HG03025 (cell line): ENCODE results near the gene AHSG.

Experiments
- ATAC-seq: cut with Tn5 transposase; IDR thresholded peaks from one replicate; pipeline ENCODE4 v1.9.1; 2021; ENCODE audit warnings: mild to moderate bottlenecking, moderate library complexity; ENCODE audit not compliant: unreplicated experiment, low FRiP score

Gene AHSG

GRCh38 chr3:186590580-186591295, 22.1 kb upstream of the AHSG start:
- ATAC-seq: no peak

GRCh38 chr3:186592682-186593081, 20.2 kb upstream of the AHSG start:
- ATAC-seq: no peak

GRCh38 chr3:186593862-186594261, 19.0 kb upstream of the AHSG start:
- no peak for ATAC-seq

GRCh38 chr3:186594591-186595113, 18.2 kb upstream of the AHSG start:
- ATAC-seq: no peak

GRCh38 chr3:186596568-186597287, 16.1 kb upstream of the AHSG start:
- no peak for ATAC-seq

GRCh38 chr3:186598108-186598784, 14.6 kb upstream of the AHSG start:
- ATAC-seq: no peak

GRCh38 chr3:186598794-186599141, 14.1 kb upstream of the AHSG start:
- ATAC-seq: no peak

GRCh38 chr3:186599142-186599784, 13.6 kb upstream of the AHSG start:
- ATAC-seq: no peak

- no peak for ATAC-seq
Measured at GRCh38 chr3:186599785-186600166, 13.1 kb upstream of the AHSG start.

GRCh38 chr3:186600896-186601295, 12.0 kb upstream of the AHSG start:
- no peak for ATAC-seq

- no peak for ATAC-seq
Measured at GRCh38 chr3:186603159-186603558, 9.7 kb upstream of the AHSG start.

- ATAC-seq: no peak
Measured at GRCh38 chr3:186605078-186605477, 7.8 kb upstream of the AHSG start.

- ATAC-seq: no peak
Measured at GRCh38 chr3:186605561-186606545, 7.0 kb upstream of the AHSG start.

- ATAC-seq: no peak
Measured at GRCh38 chr3:186608624-186609215, 4.1 kb upstream of the AHSG start.

- no peak for ATAC-seq
Measured at GRCh38 chr3:186609247-186609868, 3.5 kb upstream of the AHSG start.

- no peak for ATAC-seq
Measured at GRCh38 chr3:186612065-186612464, 795 bp upstream of the AHSG start.

GRCh38 chr3:186613637-186614265, 891 bp downstream of the AHSG start:
- no peak for ATAC-seq

- no peak for ATAC-seq
Measured at GRCh38 chr3:186614266-186614596, 1.4 kb downstream of the AHSG start.
